H1 (cell line): ENCODE data around the gene PGF. TPM values are rescaled to one million over a fixed set of nuclear protein-coding genes. Genes with fewer than 3 reads are reported as not detected.

Source experiments
- CTCF ChIA-PET: fragments of 300-600 bp; sonication (Branson Sonifier 250); formaldehyde crosslinking; loops from one replicate; lab custom pipeline; 2021; ENCODE audit not compliant: partially characterized antibody; lab: Charles Lee
- POLR2A ChIA-PET: fragments of 300-600 bp; sonication (Branson Sonifier 250); formaldehyde crosslinking; loops from one replicate; lab custom pipeline; 2021; ENCODE audit warnings: inconsistent platforms; ENCODE audit not compliant: partially characterized antibody; lab: Charles Lee
- DNase-seq, 2 experiments: peaks; one replicate each; pipeline versions ENCODE4 v3.0.0 to v3.0.0-alpha.2; 2010 to 2022; ENCODE audit warnings: low spot score in 2 of 2, low read depth in 1 of 2, mixed read lengths in 1 of 2
- FAIRE-seq: peaks from 2 replicates; lab custom pipeline; 2011; peaks lifted over from hg19 to GRCh38; lab: Jason Lieb, UNC
- H2AFZ ChIP-seq: 2 replicates; pipeline ENCODE4 v1.8.1; 2012; ENCODE audit warnings: low read length, inconsistent platforms
- H2AK5ac ChIP-seq: 2 replicates; pipeline ENCODE4 v1.6.1; 2013; ENCODE audit warnings: low read depth, low read length
- H2BK120ac ChIP-seq: replicated peaks from 2 replicates; pipeline ENCODE3; 2013; ENCODE audit warnings: low read depth, low read length, inconsistent platforms
- H2BK12ac ChIP-seq: 2 replicates; pipeline ENCODE4 v1.6.1; 2013; ENCODE audit warnings: low read depth, low read length
- H2BK15ac ChIP-seq: 2 replicates; pipeline ENCODE4 v1.6.1; 2013; ENCODE audit warnings: low read length
- H2BK20ac ChIP-seq: 2 replicates; pipeline ENCODE4 v1.6.1; 2013; ENCODE audit warnings: low read length
- H2BK5ac ChIP-seq: 2 replicates; pipeline ENCODE4 v1.6.1; 2013; ENCODE audit warnings: low read depth, low read length
- H3K14ac ChIP-seq: 2 replicates; pipeline ENCODE4 v1.6.1; 2013; ENCODE audit warnings: inconsistent platforms; ENCODE audit not compliant: insufficient read length
- H3K18ac ChIP-seq: 2 replicates; pipeline ENCODE4 v1.6.1; 2013; ENCODE audit warnings: low read length; ENCODE audit errors: extremely low read depth
- H3K23ac ChIP-seq: 2 replicates; pipeline ENCODE4 v1.6.1; 2013; ENCODE audit warnings: inconsistent platforms; ENCODE audit not compliant: insufficient read length
- H3K23me2 ChIP-seq: 2 replicates; pipeline ENCODE4 v1.6.1; 2013; ENCODE audit warnings: low read depth, low read length
- H3K27ac ChIP-seq: 2 replicates; pipeline ENCODE4 v1.6.1; 2011; ENCODE audit warnings: low read depth, low read length, inconsistent platforms
- H3K27me3 ChIP-seq, 4 experiments: replicated peaks in 1 of 4; 1 replicate in 1 of 4; 2 replicates in 3 of 4; pipeline versions ENCODE4 v1.6.1 to v1.8.1; 2011 to 2013; ENCODE audit warnings: low read length in 3 of 4, mild to moderate bottlenecking in 3 of 4, inconsistent platforms in 2 of 4, mixed read lengths in 2 of 4, moderate library complexity in 1 of 4; ENCODE audit not compliant: control insufficient read depth in 3 of 4, insufficient read depth in 3 of 4; ENCODE audit errors: extremely low read depth in 1 of 4
- H3K36me3 ChIP-seq, 4 experiments: 2 replicates each; pipeline versions ENCODE4 v1.6.1 to v1.8.1; 2011 to 2013; ENCODE audit warnings: mild to moderate bottlenecking in 4 of 4, low read length in 3 of 4, moderate library complexity in 2 of 4, control low read depth in 1 of 4, inconsistent platforms in 1 of 4; ENCODE audit not compliant: insufficient read depth in 4 of 4, control insufficient read depth in 2 of 4
- H3K4ac ChIP-seq: replicated peaks from 2 replicates; pipeline ENCODE3; 2013; ENCODE audit warnings: low read length, low read depth, mixed read lengths, inconsistent platforms; ENCODE audit not compliant: insufficient read length
- H3K4me1 ChIP-seq, 4 experiments: replicated peaks in 1 of 4; 1 replicate in 1 of 4; 2 replicates in 3 of 4; pipeline versions ENCODE4 v1.6.1 to v1.8.1; 2011 to 2013; ENCODE audit warnings: low read length in 3 of 4, inconsistent platforms in 2 of 4, mixed read lengths in 1 of 4; ENCODE audit not compliant: insufficient read depth in 4 of 4, control insufficient read depth in 3 of 4
- H3K4me2 ChIP-seq, 2 experiments: 2 replicates each; pipeline versions ENCODE4 v1.6.1 to v1.8.1; 2011 to 2013; ENCODE audit warnings: low read depth in 2 of 2, low read length in 2 of 2, control low read depth in 1 of 2, inconsistent platforms in 1 of 2, mild to moderate bottlenecking in 1 of 2; ENCODE audit not compliant: insufficient read depth in 1 of 2
- H3K4me3 ChIP-seq, 4 experiments: fragments of 200-600, 300-600 bp in 1 of 4; sonication (generic), shearing (Covaris generic), sonication (Bioruptor Twin) in 1 of 4; 2 replicates each; pipeline versions ENCODE4 v1.5.1 to v1.8.1; 2011 to 2016; ENCODE audit warnings: low read length in 4 of 4, low read depth in 3 of 4, control low read depth in 2 of 4, inconsistent platforms in 2 of 4, mild to moderate bottlenecking in 2 of 4, mixed read lengths in 1 of 4, moderate library complexity in 1 of 4; ENCODE audit not compliant: insufficient read depth in 2 of 4; ENCODE audit errors: extremely low read depth in 1 of 4
- H3K56ac ChIP-seq: replicated peaks from 2 replicates; pipeline ENCODE3; 2013; ENCODE audit warnings: low read depth, mild to moderate bottlenecking, mixed read lengths, low read length, inconsistent platforms; ENCODE audit not compliant: insufficient read length
- H3K79me1 ChIP-seq: 2 replicates; pipeline ENCODE4 v1.6.1; 2013; ENCODE audit warnings: low read depth, low read length, control low read depth
- H3K79me2 ChIP-seq, 2 experiments: 2 replicates each; pipeline versions ENCODE4 v1.6.1 to v1.8.1; 2012 to 2013; ENCODE audit warnings: low read length in 2 of 2, mild to moderate bottlenecking in 2 of 2, inconsistent platforms in 1 of 2; ENCODE audit not compliant: insufficient read depth in 2 of 2, control insufficient read depth in 1 of 2
- H3K9ac ChIP-seq, 4 experiments: replicated peaks in 1 of 4; 1 replicate in 1 of 4; 2 replicates in 3 of 4; pipeline versions ENCODE4 v1.6.1 to v1.8.1; 2011 to 2013; ENCODE audit warnings: low read depth in 3 of 4, low read length in 3 of 4, control low read depth in 2 of 4, mild to moderate bottlenecking in 2 of 4, moderate library complexity in 2 of 4, inconsistent platforms in 1 of 4; ENCODE audit errors: extremely low read depth in 1 of 4
- H3K9me3 ChIP-seq, 2 experiments: 2 replicates each; pipeline versions ENCODE4 v1.6.1 to v1.8.1; 2012 to 2013; ENCODE audit warnings: mild to moderate bottlenecking in 2 of 2, moderate library complexity in 2 of 2, control low read depth in 1 of 2, inconsistent platforms in 1 of 2, low read depth in 1 of 2, low read length in 1 of 2, mixed read lengths in 1 of 2; ENCODE audit not compliant: insufficient read depth in 2 of 2
- H4K20me1 ChIP-seq, 2 experiments: replicated peaks in 1 of 2; 2 replicates each; pipeline versions ENCODE3 to v1.8.1; 2011 to 2013; ENCODE audit warnings: inconsistent platforms in 2 of 2, low read length in 2 of 2, mild to moderate bottlenecking in 1 of 2; ENCODE audit not compliant: insufficient read depth in 2 of 2, control insufficient read depth in 1 of 2
- H4K5ac ChIP-seq: 2 replicates; pipeline ENCODE4 v1.6.1; 2013; ENCODE audit warnings: low read length, low read depth, mixed read lengths, inconsistent platforms; ENCODE audit not compliant: insufficient read length
- H4K8ac ChIP-seq: 2 replicates; pipeline ENCODE4 v1.8.0; 2013; ENCODE audit warnings: mild to moderate bottlenecking, moderate library complexity, low read length, inconsistent platforms; ENCODE audit not compliant: insufficient read depth; ENCODE audit errors: extremely low read depth
- H4K91ac ChIP-seq: replicated peaks from 2 replicates; pipeline ENCODE3; 2013; ENCODE audit warnings: low read length, mixed read lengths, inconsistent platforms; ENCODE audit not compliant: insufficient read length
- ATF3 ChIP-seq: IDR thresholded peaks from 2 replicates; pipeline ENCODE4 v1.6.1; 2011; ENCODE audit warnings: low read depth, mild to moderate bottlenecking, low read length; ENCODE audit not compliant: insufficient read depth
- BCL11A ChIP-seq, 2 experiments: IDR thresholded peaks; one replicate each; pipeline ENCODE4 v1.6.1; 2011; ENCODE audit warnings: low read depth in 2 of 2, low read length in 2 of 2, mild to moderate bottlenecking in 2 of 2
- CBX5 ChIP-seq: fragments of 300-800, 300-1000 bp; sonication (generic); IDR thresholded peaks from 2 replicates; pipeline ENCODE4 v1.7.1; 2016; ENCODE audit warnings: antibody characterized with exemption, low read length, low read depth
- CBX8 ChIP-seq: fragments of 300-800, 300-1000 bp; sonication (generic); IDR thresholded peaks from 2 replicates; pipeline ENCODE4 v1.7.1; 2016; ENCODE audit warnings: low read depth, low read length, borderline replicate concordance
- CHD2 ChIP-seq: IDR thresholded peaks from 2 replicates; pipeline ENCODE4 v1.6.1; 2012; ENCODE audit warnings: low read length, improper control_type of control experiment
- CREB1 ChIP-seq: IDR thresholded peaks from 2 replicates; pipeline ENCODE4 v1.6.1; 2012; ENCODE audit warnings: inconsistent platforms
- KDM1A ChIP-seq: fragments of 200-600, 300-600 bp; sonication (generic); IDR thresholded peaks from 2 replicates; pipeline ENCODE4 v1.7.1; 2016; ENCODE audit warnings: mild to moderate bottlenecking, low read length, borderline replicate concordance
- MAX ChIP-seq: IDR thresholded peaks from 2 replicates; pipeline ENCODE4 v1.6.1; 2012; ENCODE audit warnings: inconsistent platforms
- RNF2 ChIP-seq: fragments of 200-900, 300-1000 bp; sonication (generic); IDR thresholded peaks from 2 replicates; pipeline ENCODE4 v1.7.1; 2016; ENCODE audit warnings: borderline replicate concordance, low read depth, mild to moderate bottlenecking, antibody characterized with exemption, low read length; ENCODE audit not compliant: poor library complexity, severe bottlenecking; ENCODE audit errors: missing control alignments
- SP1 ChIP-seq: IDR thresholded peaks from 2 replicates; pipeline ENCODE4 v1.6.1; 2011; ENCODE audit warnings: low read depth, low read length
- TEAD4 ChIP-seq: IDR thresholded peaks from 2 replicates; pipeline ENCODE4 v1.6.1; 2012; ENCODE audit warnings: low read depth, low read length, inconsistent platforms, mixed read lengths
- WGBS, 2 experiments: shearing (Covaris generic) in 1 of 2; methylation state at CpG; one replicate each; pipeline versions ENCODE4 v1.1.6 to v1.1.7; 2013 to 2015; ENCODE audit warnings: low lambda C conversion rate in 2 of 2, mixed read lengths in 2 of 2, inconsistent platforms in 1 of 2, low coverage in 1 of 2, missing lambda C conversion rate in 1 of 2; ENCODE audit not compliant: insufficient replicate concordance in 2 of 2, insufficient coverage in 1 of 2, insufficient read length in 1 of 2; ENCODE audit errors: extremely low coverage in 1 of 2, missing lambda C conversion rate in 1 of 2; 5-methylcytosine and 5-hydroxymethylcytosine counted together
- polyA plus RNA-seq, 7 experiments: library from polyadenylated mRNA; depleted of rRNA in 3 of 7; stranded (reverse) in 5 of 7; unstranded in 2 of 7; fragments of >200 nt in 5 of 7; fragments of 200-250 nt in 2 of 7; gene quantifications; 1 replicate in 5 of 7; 2 replicates in 1 of 7; 4 replicates in 1 of 7; pipeline versions ENCODE4 v1.2.1 to v1.2.3, GENCODE V29; 2011 to 2013; ENCODE audit warnings: missing spikeins in 2 of 7, mixed read lengths in 2 of 7
- total RNA-seq: library from RNA; stranded (reverse); fragmentation: NEBNext Ultra II Directional; extraction: Animal tissue kit (Norgen Biotek cat#: 25700); gene quantifications from 2 replicates; pipeline ENCODE4 v1.2.1, GENCODE V29; 2021

Gene PGF
- total and polyA plus RNA-seq, 2 of the 8 experiments (the other 6 are each of a cell fraction or from before 2014, with no cell fraction given): 2.1 to 4.1 TPM

- Histone ChIP-seq H3K9ac (peak overlapping the region in 1 of 4 experiments; percentile 20; a peak in 2 of 7 replicates), H3K23me2 (no peaks in the 10 kb centered on the region), H3K18ac (no peak overlapping the region), H3K4ac (no peak overlapping the region), H3K27me3 (0 out of 7 replicates have a peak, but pooled peaks cover 0 to 2% (median 0%) of the 10 kb centered on the region in 4 experiments), H3K9me3 (no peaks in the 10 kb centered on the region), H3K4me2 (no peak overlapping the region; a peak in 1 of 4 replicates), H4K8ac (no peak overlapping the region; the same call in none of the 2 replicates), H2BK20ac (peak overlapping the region; percentile 6; the same call in 1 of the 2 replicates), H2BK120ac (no peak overlapping the region), H3K27ac (no peak overlapping the region), H3K23ac (no peak overlapping the region), H3K79me1 (no peaks in the 10 kb centered on the region), H2AFZ (peak overlapping the region; percentile 80; the same call in 1 of the 2 replicates), H3K36me3 (no peaks in the 10 kb centered on the region), H2AK5ac (no peak overlapping the region), H4K20me1 (no peaks in the 10 kb centered on the region), H2BK5ac (peak overlapping the region; percentile 75), H3K56ac (no peak overlapping the region), H2BK15ac (peak overlapping the region; percentile 40; the same call in 1 of the 2 replicates), H3K79me2 (no peaks in the 10 kb centered on the region), H4K91ac (no peak overlapping the region), H4K5ac (no peak overlapping the region), H3K4me3 (no peak overlapping the region), H3K4me1 (peaks cover 7 to 22% (median 12%) of the 10 kb centered on the region in 4 experiments), H2BK12ac (peak overlapping the region; percentile 71; the same call in 1 of the 2 replicates), H3K14ac (no peak overlapping the region)
- no peak for DNase-seq
- 82% methylated on average over 15 of the region's 15 CpGs; no CpG with 5 or more reads in 1 of the 2 experiments for WGBS, 2 experiments
- ChIA-PET CTCF (interaction anchor here (0.9 to 3.4 kb wide), 10 partner anchors 21 to 69 kb away, joined by 3 to 16 read pairs (median 4); partner anchors contain the start of genes EIF2B2 and RPS6KL1), POLR2A (interaction anchor here (1.1 to 1.8 kb wide), 5 partner anchors 21 to 52 kb away, joined by 3 to 5 read pairs (median 4); partner anchors contain the start of genes EIF2B2 and RPS6KL1)
- FAIRE-seq: no peak
- TF ChIP-seq CHD2 (no peak), TEAD4 (peak; percentile 93), KDM1A (no peak), ATF3 (no peak), CBX8 (no peak), MAX (no peak), CREB1 (no peak; the same call in 1 of the 2 replicates), BCL11A (IDR thresholded peaks at IDR 0.05; ENCODE audit: low read depth in 2 of 2, low read length in 2 of 2) (no peak), SP1 (peak; percentile 49; the same call in 1 of the 2 replicates), CBX5 (no peak), RNF2 (no peak)
Measured at GRCh38 chr14:74974364-74975058, 19.1 kb upstream of the PGF start.
